Epidermal melanocyte (primary cell): ENCODE measurements around the gene VIPAS39.

Experiments used
- DNase-seq: peaks from one replicate; pipeline ENCODE4 v3.0.0; 2011; ENCODE audit warnings: low spot score; ENCODE audit not compliant: insufficient read length

VIPAS39 gene

GRCh38 chr14:77457522-77458248 lies at the start of gene VIPAS39, which contains the start of gene AHSA1:
Gene VIPAS39, minus strand, starts transcription at chr14:77457601. Its CDS starts 3,499 bp downstream, at chr14:77454102.
Gene AHSA1, plus strand, starts transcription at chr14:77458093. Its CDS starts 97 bp downstream, at chr14:77458190.
- peak; percentile 84 for DNase-seq

GRCh38 chr14:77505031-77505430 lies 47.6 kb upstream of the VIPAS39 start:
- DNase-seq: no peak

GRCh38 chr14:77503138-77503537 lies 45.7 kb upstream of the VIPAS39 start:
- no peak for DNase-seq

- DNase-seq: no peak
Observed at GRCh38 chr14:77502109-77502782, 44.8 kb upstream of the VIPAS39 start.

GRCh38 chr14:77498984-77499527 lies 41.7 kb upstream of the VIPAS39 start:
- DNase-seq: no peak

GRCh38 chr14:77498120-77498979 lies 40.9 kb upstream of the VIPAS39 start, which contains the start of gene ISM2:
Gene ISM2, minus strand, starts transcription at chr14:77498816. Its CDS starts 23 bp downstream, at chr14:77498793.
- peak; percentile 37 for DNase-seq

- DNase-seq: no peak
Observed at GRCh38 chr14:77495334-77495733, 37.9 kb upstream of the VIPAS39 start.

GRCh38 chr14:77491056-77491455 lies 33.7 kb upstream of the VIPAS39 start:
- DNase-seq: no peak

- no peak for DNase-seq
Observed at GRCh38 chr14:77490347-77490986, 33.1 kb upstream of the VIPAS39 start.

- no peak for DNase-seq
Observed at GRCh38 chr14:77489041-77489440, 31.6 kb upstream of the VIPAS39 start.

GRCh38 chr14:77488558-77488957 lies 31.2 kb upstream of the VIPAS39 start:
- no peak for DNase-seq

GRCh38 chr14:77485901-77486678 lies 28.7 kb upstream of the VIPAS39 start:
- no peak for DNase-seq

GRCh38 chr14:77485256-77485655 lies 27.9 kb upstream of the VIPAS39 start:
- no peak for DNase-seq

GRCh38 chr14:77482422-77482821 lies 25.0 kb upstream of the VIPAS39 start:
- no peak for DNase-seq

GRCh38 chr14:77478796-77479195 lies 21.4 kb upstream of the VIPAS39 start:
- no peak for DNase-seq

GRCh38 chr14:77478029-77478428 lies 20.6 kb upstream of the VIPAS39 start:
- DNase-seq: no peak

- no peak for DNase-seq
Observed at GRCh38 chr14:77475432-77476115, 18.2 kb upstream of the VIPAS39 start.

- no peak for DNase-seq
Observed at GRCh38 chr14:77474479-77475177, 17.2 kb upstream of the VIPAS39 start.

GRCh38 chr14:77473921-77474320 lies 16.5 kb upstream of the VIPAS39 start:
- DNase-seq: no peak
